Measurements from ENCODE around the gene CNIH3. TPM values are rescaled to one million over a fixed set of nuclear protein-coding genes. Genes with fewer than 3 reads are reported as not detected.

CNIH3 gene
- total RNA-seq, 2 donors from 2014 or later = 0.33 to 1.3 TPM

GRCh38 chr1:224732377-224733026 is 116.4 kb downstream of the CNIH3 start:
- Histone ChIP-seq H3K27me3 (no peaks in the 10 kb centered on the region), H3K9me3 (no peaks in the 10 kb centered on the region), H3K4me3 (no peak overlapping the region), H3K36me3 (no peaks in the 10 kb centered on the region), H3K4me1 (peaks cover 0 to 27% of the 10 kb centered on the region in 2 donors), H3K27ac (peak overlapping the region; percentile 64 to 70)
- no peak for DNase-seq (ENCODE audit: low spot score)
- no peak for TF ChIP-seq CTCF (IDR thresholded peaks at IDR 0.05)

GRCh38 chr1:224733027-224733911 is 117.2 kb downstream of the CNIH3 start:
- Histone ChIP-seq H3K4me3 (no peak overlapping the region), H3K36me3 (no peaks in the 10 kb centered on the region), H3K27ac (peak overlapping the region; percentile 64 to 70), H3K9me3 (no peaks in the 10 kb centered on the region), H3K27me3 (no peaks in the 10 kb centered on the region), H3K4me1 (peaks cover 0 to 29% of the 10 kb centered on the region in 2 donors)
- TF ChIP-seq CTCF (IDR thresholded peaks at IDR 0.05) = no peak
- peak; percentile 68 for DNase-seq (ENCODE audit: low spot score)

- TF ChIP-seq CTCF (IDR thresholded peaks at IDR 0.05) = peak in 1 of 2 donors; percentile 21
- Histone ChIP-seq H3K36me3 (no peaks in the 10 kb centered on the region), H3K27me3 (no peaks in the 10 kb centered on the region), H3K4me1 (peaks cover 0 to 29% of the 10 kb centered on the region in 2 donors), H3K9me3 (no peaks in the 10 kb centered on the region), H3K27ac (peak overlapping the region in 1 of 2 donors; percentile 70), H3K4me3 (no peak overlapping the region)
- no peak for DNase-seq (ENCODE audit: low spot score)
Observed at GRCh38 chr1:224734261-224734935, 118.3 kb downstream of the CNIH3 start.

- peaks cover 0 to 29% of the 10 kb centered on the region in 2 donors for H3K4me1 ChIP-seq
- no peak for TF ChIP-seq CTCF (IDR thresholded peaks at IDR 0.05)
Observed at GRCh38 chr1:224735159-224735558, 119.0 kb downstream of the CNIH3 start.

GRCh38 chr1:224736619-224737352 is 120.7 kb downstream of the CNIH3 start:
- peak overlapping the region; percentile 52 to 65 for H3K27ac ChIP-seq
- peaks cover 0 to 29% of the 10 kb centered on the region in 2 donors for H3K4me1 ChIP-seq

More at GRCh38 chr1:224735159-224735558, 119.0 kb downstream of the CNIH3 start:
- no peak overlapping the region for H3K4me3 ChIP-seq
- H3K27me3 ChIP-seq = no peaks in the 10 kb centered on the region
- DNase-seq (ENCODE audit: low spot score) = no peak
- H3K9me3 ChIP-seq = no peaks in the 10 kb centered on the region
- H3K36me3 ChIP-seq = no peaks in the 10 kb centered on the region
- no peak overlapping the region for H3K27ac ChIP-seq

More at GRCh38 chr1:224736619-224737352, 120.7 kb downstream of the CNIH3 start:
- H3K9me3 ChIP-seq = no peaks in the 10 kb centered on the region
- H3K27me3 ChIP-seq = no peaks in the 10 kb centered on the region
- TF ChIP-seq CTCF (IDR thresholded peaks at IDR 0.05) = no peak
- no peak overlapping the region for H3K4me3 ChIP-seq
- peak; percentile 66 for DNase-seq (ENCODE audit: low spot score)
- no peaks in the 10 kb centered on the region for H3K36me3 ChIP-seq
